ENCODE measurements around the gene SORBS1. TPM values are rescaled to one million over a fixed set of nuclear protein-coding genes. Genes with fewer than 3 reads are reported as not detected.

SORBS1 gene
- total RNA-seq, 1 experiment from 2014 or later: 39.9 TPM

DNA sequence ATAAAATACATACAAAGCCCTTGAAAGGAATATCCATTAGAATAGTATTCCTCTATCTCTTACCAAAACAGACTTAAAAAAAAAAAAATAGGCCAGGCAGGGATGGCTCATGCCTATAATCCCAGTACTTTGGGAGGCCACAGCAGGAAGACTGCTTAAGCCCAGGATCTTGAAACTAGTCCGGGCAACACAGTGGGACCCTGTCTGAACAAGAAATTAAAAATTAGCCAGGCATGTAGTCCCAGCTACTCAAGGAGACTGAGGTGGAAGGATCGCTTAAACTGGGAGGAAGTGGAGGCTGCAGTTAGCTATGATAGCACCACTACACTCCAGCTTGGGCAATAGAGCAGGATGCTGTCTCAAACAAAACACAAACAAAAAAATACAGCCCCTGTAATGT lies 280.0 kb downstream of the SORBS1 start:
- no peak for ATAC-seq
- Mint-ChIP-seq H3K27me3 (ENCODE audit: low read depth) (no peaks in the 10 kb centered on the region), H3K36me3 (no peaks in the 10 kb centered on the region), H3K4me1 (peaks cover 70% of the 10 kb centered on the region), H3K27ac (no peak overlapping the region), H3K4me3 (no peak overlapping the region), H3K9me3 (no peaks in the 10 kb centered on the region)
- DNase-seq (ENCODE audit: low spot score): no peak
- POLR2A ChIA-PET: no interaction called here
- TF ChIP-seq GABPB1 (CRISPR knock-in tag; IDR thresholded peaks at IDR 0.05): no peak
- no peak for TF ChIP-seq RELA (CRISPR knock-in tag; IDR thresholded peaks at IDR 0.05; ENCODE audit: borderline replicate concordance)
- TF ChIP-seq, protein P1, sequence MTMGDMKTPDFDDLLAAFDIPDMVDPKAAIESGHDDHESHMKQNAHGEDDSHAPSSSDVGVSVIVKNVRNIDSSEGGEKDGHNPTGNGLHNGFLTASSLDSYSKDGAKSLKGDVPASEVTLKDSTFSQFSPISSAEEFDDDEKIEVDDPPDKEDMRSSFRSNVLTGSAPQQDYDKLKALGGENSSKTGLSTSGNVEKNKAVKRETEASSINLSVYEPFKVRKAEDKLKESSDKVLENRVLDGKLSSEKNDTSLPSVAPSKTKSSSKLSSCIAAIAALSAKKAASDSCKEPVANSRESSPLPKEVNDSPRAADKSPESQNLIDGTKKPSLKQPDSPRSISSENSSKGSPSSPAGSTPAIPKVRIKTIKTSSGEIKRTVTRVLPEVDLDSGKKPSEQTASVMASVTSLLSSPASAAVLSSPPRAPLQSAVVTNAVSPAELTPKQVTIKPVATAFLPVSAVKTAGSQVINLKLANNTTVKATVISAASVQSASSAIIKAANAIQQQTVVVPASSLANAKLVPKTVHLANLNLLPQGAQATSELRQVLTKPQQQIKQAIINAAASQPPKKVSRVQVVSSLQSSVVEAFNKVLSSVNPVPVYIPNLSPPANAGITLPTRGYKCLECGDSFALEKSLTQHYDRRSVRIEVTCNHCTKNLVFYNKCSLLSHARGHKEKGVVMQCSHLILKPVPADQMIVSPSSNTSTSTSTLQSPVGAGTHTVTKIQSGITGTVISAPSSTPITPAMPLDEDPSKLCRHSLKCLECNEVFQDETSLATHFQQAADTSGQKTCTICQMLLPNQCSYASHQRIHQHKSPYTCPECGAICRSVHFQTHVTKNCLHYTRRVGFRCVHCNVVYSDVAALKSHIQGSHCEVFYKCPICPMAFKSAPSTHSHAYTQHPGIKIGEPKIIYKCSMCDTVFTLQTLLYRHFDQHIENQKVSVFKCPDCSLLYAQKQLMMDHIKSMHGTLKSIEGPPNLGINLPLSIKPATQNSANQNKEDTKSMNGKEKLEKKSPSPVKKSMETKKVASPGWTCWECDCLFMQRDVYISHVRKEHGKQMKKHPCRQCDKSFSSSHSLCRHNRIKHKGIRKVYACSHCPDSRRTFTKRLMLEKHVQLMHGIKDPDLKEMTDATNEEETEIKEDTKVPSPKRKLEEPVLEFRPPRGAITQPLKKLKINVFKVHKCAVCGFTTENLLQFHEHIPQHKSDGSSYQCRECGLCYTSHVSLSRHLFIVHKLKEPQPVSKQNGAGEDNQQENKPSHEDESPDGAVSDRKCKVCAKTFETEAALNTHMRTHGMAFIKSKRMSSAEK (CRISPR knock-in tag; IDR thresholded peaks at IDR 0.05; ENCODE audit: borderline replicate concordance): no peak
- TF ChIP-seq ZNF671 (CRISPR knock-in tag; IDR thresholded peaks at IDR 0.05): no peak
- TF ChIP-seq, protein P2, sequence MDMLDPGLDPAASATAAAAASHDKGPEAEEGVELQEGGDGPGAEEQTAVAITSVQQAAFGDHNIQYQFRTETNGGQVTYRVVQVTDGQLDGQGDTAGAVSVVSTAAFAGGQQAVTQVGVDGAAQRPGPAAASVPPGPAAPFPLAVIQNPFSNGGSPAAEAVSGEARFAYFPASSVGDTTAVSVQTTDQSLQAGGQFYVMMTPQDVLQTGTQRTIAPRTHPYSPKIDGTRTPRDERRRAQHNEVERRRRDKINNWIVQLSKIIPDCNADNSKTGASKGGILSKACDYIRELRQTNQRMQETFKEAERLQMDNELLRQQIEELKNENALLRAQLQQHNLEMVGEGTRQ (CRISPR knock-in tag; IDR thresholded peaks at IDR 0.05): no peak
- TF ChIP-seq MXD4 (CRISPR knock-in tag; IDR thresholded peaks at IDR 0.05; ENCODE audit: borderline replicate concordance): no peak
- TF ChIP-seq, protein P3, sequence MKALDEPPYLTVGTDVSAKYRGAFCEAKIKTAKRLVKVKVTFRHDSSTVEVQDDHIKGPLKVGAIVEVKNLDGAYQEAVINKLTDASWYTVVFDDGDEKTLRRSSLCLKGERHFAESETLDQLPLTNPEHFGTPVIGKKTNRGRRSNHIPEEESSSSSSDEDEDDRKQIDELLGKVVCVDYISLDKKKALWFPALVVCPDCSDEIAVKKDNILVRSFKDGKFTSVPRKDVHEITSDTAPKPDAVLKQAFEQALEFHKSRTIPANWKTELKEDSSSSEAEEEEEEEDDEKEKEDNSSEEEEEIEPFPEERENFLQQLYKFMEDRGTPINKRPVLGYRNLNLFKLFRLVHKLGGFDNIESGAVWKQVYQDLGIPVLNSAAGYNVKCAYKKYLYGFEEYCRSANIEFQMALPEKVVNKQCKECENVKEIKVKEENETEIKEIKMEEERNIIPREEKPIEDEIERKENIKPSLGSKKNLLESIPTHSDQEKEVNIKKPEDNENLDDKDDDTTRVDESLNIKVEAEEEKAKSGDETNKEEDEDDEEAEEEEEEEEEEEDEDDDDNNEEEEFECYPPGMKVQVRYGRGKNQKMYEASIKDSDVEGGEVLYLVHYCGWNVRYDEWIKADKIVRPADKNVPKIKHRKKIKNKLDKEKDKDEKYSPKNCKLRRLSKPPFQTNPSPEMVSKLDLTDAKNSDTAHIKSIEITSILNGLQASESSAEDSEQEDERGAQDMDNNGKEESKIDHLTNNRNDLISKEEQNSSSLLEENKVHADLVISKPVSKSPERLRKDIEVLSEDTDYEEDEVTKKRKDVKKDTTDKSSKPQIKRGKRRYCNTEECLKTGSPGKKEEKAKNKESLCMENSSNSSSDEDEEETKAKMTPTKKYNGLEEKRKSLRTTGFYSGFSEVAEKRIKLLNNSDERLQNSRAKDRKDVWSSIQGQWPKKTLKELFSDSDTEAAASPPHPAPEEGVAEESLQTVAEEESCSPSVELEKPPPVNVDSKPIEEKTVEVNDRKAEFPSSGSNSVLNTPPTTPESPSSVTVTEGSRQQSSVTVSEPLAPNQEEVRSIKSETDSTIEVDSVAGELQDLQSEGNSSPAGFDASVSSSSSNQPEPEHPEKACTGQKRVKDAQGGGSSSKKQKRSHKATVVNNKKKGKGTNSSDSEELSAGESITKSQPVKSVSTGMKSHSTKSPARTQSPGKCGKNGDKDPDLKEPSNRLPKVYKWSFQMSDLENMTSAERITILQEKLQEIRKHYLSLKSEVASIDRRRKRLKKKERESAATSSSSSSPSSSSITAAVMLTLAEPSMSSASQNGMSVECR (CRISPR knock-in tag; IDR thresholded peaks at IDR 0.05; ENCODE audit: borderline replicate concordance): no peak
- CTCF ChIA-PET: interaction anchor here (0.7 to 1.1 kb wide), 3 partner anchors 8 to 133 kb away, joined by 3 to 4 read pairs (median 3); no protein-coding TSS in a partner anchor

DNA sequence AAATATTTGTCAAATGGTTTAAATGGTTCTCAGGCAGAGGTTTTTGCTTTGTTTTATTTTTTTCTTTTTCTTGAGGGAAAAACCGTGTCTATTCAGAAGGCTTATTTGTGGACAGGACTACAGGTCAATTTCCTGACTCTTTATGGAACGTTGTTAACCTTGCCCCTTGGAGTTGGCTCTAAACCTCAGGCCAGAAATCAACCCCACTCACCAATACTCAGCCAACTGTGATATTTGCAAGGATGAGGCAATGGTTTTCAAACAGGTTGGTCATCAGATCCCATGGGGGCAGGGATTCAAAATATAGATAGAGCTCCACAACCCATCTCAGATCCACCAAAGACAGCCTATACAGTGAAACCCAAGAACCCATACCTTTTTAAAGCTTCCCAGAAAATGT lies 280.5 kb downstream of the SORBS1 start:
- ATAC-seq (no peak), DNase-seq (ENCODE audit: low spot score) (no peak)
- CTCF ChIA-PET: interaction anchor here (0.7 to 1.1 kb wide), 3 partner anchors 9 to 133 kb away, joined by 3 to 4 read pairs (median 3); no protein-coding TSS in a partner anchor
- no peaks in the 10 kb centered on the region for H3K9me3 Mint-ChIP-seq
- H3K4me1 Mint-ChIP-seq: peaks cover 71% of the 10 kb centered on the region
- POLR2A ChIA-PET: no interaction called here
- H3K27me3 Mint-ChIP-seq (ENCODE audit: low read depth): no peaks in the 10 kb centered on the region
- H3K4me3 Mint-ChIP-seq: no peak overlapping the region
- TF ChIP-seq TEAD4 (CRISPR knock-in tag; IDR thresholded peaks at IDR 0.05) (no peak), GABPB1 (CRISPR knock-in tag; IDR thresholded peaks at IDR 0.05) (0 out of 2 replicates have a peak, but pooled peaks have one; percentile 36), MYBL2 (CRISPR knock-in tag; IDR thresholded peaks at IDR 0.05) (no peak)
- H3K36me3 Mint-ChIP-seq: no peaks in the 10 kb centered on the region
- H3K27ac Mint-ChIP-seq: peak overlapping the region; percentile 39

DNA sequence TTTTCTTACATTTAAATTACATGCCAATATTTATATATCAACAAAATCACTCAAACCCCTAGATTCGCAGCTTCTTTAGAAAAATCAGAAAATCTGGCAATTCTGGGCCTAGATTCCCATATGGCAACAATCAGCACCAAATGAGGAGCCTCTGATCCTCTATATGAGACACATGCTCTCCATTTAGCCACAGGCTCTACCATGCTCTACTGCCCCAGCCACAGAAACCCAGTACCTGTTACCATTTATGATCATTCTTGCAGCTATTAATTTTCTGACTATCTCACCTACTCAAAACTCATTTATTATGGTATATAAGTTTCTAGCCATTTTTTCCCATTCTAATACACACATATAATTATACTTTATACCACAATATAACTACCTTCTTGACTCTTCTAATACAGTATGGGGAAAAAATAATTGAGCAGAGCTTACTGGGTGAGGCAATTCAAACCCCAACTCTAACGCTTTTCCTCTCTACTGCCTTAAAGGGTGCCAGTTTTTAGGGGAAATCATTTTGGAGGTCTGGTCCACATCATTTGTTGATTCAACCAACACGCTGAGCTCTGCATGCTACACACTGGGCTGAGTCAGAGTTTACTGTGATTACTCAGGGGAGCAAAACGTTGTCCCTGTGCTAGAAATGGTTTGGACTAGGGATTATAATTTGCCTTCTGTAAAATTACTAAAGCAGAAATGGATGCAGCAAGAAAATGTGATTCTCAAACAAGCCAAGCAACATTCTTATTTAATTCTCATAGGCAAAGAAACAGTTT lies 281.9 kb downstream of the SORBS1 start:
- CTCF ChIA-PET: interaction anchor here (0.7 to 2.6 kb wide), 5 partner anchors 10 to 109 kb away, joined by 3 to 20 read pairs (median 3); no protein-coding TSS in a partner anchor
- H3K4me1 Mint-ChIP-seq: peaks cover 72% of the 10 kb centered on the region
- peak overlapping the region; percentile 85 for H3K27ac Mint-ChIP-seq
- H3K4me3 Mint-ChIP-seq: no peak overlapping the region
- no peak for DNase-seq (ENCODE audit: low spot score)
- H3K27me3 Mint-ChIP-seq (ENCODE audit: low read depth): no peaks in the 10 kb centered on the region
- no peaks in the 10 kb centered on the region for H3K36me3 Mint-ChIP-seq
- POLR2A ChIA-PET: interaction anchor here (1.2 to 1.3 kb wide), 2 partner anchors 16 to 96 kb away, joined by 3 read pairs; no protein-coding TSS in a partner anchor
- H3K9me3 Mint-ChIP-seq: peaks cover 6% of the 10 kb centered on the region; the same call in 1 of the 2 replicates
- no peak for ATAC-seq
- TF ChIP-seq JUN (CRISPR knock-in tag; IDR thresholded peaks at IDR 0.05) (no peak), ZNF121 (CRISPR knock-in tag; IDR thresholded peaks at IDR 0.05) (no peak), CREB1 (CRISPR knock-in tag; IDR thresholded peaks at IDR 0.05) (no peak), ZNF232 (CRISPR knock-in tag; IDR thresholded peaks at IDR 0.05) (no peak), NR1H2 (CRISPR knock-in tag; IDR thresholded peaks at IDR 0.05) (no peak)
- TF ChIP-seq, protein P4, sequence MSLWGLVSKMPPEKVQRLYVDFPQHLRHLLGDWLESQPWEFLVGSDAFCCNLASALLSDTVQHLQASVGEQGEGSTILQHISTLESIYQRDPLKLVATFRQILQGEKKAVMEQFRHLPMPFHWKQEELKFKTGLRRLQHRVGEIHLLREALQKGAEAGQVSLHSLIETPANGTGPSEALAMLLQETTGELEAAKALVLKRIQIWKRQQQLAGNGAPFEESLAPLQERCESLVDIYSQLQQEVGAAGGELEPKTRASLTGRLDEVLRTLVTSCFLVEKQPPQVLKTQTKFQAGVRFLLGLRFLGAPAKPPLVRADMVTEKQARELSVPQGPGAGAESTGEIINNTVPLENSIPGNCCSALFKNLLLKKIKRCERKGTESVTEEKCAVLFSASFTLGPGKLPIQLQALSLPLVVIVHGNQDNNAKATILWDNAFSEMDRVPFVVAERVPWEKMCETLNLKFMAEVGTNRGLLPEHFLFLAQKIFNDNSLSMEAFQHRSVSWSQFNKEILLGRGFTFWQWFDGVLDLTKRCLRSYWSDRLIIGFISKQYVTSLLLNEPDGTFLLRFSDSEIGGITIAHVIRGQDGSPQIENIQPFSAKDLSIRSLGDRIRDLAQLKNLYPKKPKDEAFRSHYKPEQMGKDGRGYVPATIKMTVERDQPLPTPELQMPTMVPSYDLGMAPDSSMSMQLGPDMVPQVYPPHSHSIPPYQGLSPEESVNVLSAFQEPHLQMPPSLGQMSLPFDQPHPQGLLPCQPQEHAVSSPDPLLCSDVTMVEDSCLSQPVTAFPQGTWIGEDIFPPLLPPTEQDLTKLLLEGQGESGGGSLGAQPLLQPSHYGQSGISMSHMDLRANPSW (CRISPR knock-in tag; conservative IDR thresholded peaks at IDR 0.05; ENCODE audit: low read depth): no peak
- TF ChIP-seq, protein P2 (CRISPR knock-in tag; IDR thresholded peaks at IDR 0.05): no peak
- TF ChIP-seq, protein P5, sequence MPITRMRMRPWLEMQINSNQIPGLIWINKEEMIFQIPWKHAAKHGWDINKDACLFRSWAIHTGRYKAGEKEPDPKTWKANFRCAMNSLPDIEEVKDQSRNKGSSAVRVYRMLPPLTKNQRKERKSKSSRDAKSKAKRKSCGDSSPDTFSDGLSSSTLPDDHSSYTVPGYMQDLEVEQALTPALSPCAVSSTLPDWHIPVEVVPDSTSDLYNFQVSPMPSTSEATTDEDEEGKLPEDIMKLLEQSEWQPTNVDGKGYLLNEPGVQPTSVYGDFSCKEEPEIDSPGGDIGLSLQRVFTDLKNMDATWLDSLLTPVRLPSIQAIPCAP (CRISPR knock-in tag; IDR thresholded peaks at IDR 0.05): no peak

All from WTC11 (cell line).